HG03175 (cell line): ENCODE data around the gene LUZP2.

Experiments used
- ATAC-seq: cut with Tn5 transposase; IDR thresholded peaks from one replicate; pipeline ENCODE4 v1.9.1; 2021; ENCODE audit warnings: mild to moderate bottlenecking, moderate library complexity; ENCODE audit not compliant: unreplicated experiment

LUZP2 gene

DNA sequence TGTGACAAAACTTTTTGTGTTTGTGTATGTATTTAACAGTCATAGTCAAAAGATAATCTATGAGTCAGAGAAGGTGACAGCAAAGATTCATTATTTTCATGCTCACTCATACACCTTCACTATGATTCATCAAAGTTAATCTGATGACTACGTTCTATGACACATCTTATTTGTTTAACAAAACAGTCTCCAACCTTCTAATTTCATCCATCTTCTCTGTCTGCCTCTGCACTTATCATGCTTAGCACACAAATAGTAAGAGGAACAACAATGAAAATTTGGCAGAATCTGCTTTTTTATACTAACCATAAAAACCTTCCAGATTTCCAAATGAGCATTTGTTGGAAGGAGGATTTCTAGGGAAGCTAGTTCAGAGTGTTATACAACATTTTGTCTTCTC, 568.9 kb downstream of the LUZP2 start:
- no peak for ATAC-seq

DNA sequence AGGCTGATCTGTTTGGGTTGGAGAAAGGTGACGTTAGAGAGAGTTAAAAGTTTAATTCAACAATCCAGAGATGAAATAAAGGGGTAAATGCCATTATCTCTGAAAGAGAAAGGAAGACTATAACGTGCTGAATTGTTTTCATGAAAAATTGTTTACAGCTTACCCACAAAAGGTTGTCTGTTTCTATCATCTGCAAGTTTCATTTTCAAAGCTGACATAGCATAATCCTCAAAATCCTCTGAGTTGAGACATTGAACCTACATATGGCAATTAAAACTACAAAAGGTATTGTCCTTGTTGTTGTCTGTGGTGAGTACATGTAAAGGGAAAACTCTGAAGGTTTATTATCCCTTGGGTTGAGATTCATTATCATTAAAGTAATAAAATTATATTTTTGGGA, 569.9 kb downstream of the LUZP2 start:
- ATAC-seq: no peak

DNA sequence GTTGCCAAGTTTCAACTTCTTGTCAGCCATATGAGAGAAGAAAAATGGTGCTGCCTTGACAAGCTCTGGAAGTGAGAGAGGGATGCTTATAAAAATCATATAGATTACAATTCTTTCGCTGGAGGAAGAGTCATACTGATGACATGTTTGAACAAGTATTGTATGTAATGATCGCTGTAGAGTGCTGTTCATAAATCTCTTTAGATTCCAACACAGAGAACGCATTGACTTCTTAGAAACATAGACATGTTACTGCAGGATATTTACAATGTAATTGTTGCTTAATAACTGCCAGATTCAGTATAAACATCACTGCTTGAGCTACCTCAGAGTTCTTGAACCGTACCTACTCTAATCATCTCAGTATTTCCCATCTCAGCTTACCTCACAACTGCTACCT, 571.6 kb downstream of the LUZP2 start:
- ATAC-seq: no peak

DNA sequence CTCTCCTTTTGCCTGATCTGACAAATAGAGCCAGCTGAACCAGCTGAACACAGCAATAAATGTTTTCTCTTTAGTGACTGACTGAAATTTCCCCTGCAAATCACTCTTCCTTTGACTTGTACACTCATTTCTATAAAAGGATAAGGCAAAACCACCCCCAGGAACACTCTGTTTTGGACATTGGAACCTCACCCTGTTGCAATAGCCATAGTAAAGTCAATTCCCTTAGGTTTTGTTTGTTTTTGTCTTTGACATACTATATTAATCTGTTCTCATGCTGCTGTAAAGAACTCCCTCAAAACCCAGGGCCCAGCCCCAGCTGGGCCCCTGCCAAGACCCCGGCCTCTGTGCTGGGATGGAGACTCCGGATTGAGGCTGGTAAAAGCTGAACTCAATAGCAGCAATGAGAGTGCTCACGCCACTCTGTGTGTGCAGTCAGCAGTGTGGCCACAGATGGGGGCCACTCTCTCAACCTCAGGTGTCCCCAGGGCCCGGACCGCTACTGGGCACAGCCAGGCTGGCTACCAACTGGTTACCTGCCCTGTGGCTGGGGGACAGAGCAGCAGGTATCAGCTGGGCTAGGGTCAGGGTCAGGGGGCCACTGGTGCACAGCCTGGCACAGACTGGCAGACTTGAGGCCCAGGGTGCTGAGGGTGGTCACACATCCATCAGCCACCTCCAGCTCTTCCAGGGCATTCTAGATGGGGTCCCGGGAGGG, 597.4 kb downstream of the LUZP2 start:
- ATAC-seq: no peak

DNA sequence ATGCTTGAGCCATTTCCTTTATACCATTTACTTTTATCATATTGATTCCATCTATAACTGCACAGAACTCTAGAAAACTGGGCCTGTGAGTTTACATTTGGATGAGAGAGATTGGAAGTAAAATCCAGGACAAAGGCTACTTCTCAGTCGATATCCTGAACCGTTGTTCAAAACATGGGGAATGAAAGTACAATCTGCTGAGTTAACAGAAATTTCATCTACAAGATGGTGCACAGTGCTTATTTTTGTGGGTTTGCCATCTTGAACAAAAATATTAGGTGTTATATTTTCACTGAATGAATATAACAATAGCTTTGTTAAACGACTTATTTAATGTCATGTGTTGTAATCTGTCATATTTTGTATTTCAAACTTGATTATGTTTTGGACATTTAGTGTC, 622.6 kb downstream of the LUZP2 start:
- ATAC-seq: no peak
